Stimulated activated CD8-positive, alpha-beta memory T cell treated with anti-CD3 and anti-CD28 coated beads, Interleukin-4, amount 100 ng/mL, for 24 hours (primary cell): ENCODE data around the gene GAL3ST2.
"Not testable (repeated sequence)": the region's sequence is repeated elsewhere in the genome, so short reads cannot be mapped to it uniquely, and the experiment has no call there.

Experiments
- DNase-seq: peaks from one replicate; pipeline ENCODE4 v3.0.0-alpha.2; 2020; ENCODE audit warnings: low read depth

Gene GAL3ST2

GRCh38 chr2:241820625-241821384 lies 44.2 kb downstream of the GAL3ST2 start:
- no peak for DNase-seq

DNA sequence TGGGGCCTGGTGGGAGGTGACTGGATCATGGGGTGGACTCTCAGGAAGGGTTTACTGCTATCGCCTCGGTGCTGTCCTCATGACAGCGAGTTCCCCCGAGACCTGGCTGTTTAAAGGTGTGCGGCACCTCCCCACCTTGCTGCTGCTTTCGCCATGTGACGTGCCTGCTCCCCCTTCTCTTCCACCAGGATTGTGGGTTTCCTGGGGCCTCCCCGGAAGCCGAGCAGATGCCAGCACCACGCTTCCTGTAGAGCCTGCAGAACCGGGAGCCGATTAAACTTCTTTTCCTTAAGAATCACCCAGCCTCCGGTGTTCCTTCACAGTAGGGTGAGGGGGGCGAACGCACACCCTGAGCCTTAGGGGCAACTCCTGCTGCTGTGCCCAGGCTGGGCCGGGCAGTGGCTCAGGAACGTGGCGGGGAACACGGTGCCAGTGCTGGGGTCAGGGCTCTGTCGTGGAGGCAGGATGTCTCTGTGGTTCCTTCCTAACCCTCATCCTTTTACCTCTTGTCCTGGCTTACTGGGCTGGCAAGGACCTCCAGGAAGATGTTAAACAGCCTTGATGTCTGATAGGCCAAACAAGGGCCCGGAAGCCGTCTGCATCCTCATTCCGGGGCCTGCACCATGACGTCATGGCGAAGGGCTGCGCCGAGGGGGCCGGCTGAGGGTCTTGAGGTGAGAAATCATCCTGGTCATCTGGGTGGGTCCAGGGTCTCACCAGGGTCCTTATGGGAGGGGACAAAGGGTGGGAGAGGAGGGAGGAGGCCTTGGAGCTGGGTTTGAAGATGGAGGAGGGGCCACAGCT lies 45.0 kb downstream of the GAL3ST2 start:
- no peak for DNase-seq

DNA sequence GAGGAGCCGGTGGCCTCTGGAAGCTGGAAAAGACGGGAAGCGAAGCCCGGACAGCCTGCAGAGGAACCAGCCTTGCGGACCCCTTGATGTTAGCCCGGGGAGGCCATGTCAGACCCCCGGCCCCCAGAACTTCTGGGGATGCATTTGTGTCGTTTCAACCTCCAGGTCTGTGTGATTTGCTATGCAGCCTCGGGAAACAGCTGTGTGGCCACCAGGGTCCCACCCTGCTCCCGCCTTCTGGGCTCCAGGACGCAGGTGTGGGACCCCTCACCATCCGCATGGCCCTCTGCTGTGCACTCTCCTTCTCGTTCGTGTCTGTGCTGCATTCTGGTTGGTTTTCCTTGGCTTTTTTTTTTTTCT lies 45.6 kb downstream of the GAL3ST2 start:
- no peak for DNase-seq

DNA sequence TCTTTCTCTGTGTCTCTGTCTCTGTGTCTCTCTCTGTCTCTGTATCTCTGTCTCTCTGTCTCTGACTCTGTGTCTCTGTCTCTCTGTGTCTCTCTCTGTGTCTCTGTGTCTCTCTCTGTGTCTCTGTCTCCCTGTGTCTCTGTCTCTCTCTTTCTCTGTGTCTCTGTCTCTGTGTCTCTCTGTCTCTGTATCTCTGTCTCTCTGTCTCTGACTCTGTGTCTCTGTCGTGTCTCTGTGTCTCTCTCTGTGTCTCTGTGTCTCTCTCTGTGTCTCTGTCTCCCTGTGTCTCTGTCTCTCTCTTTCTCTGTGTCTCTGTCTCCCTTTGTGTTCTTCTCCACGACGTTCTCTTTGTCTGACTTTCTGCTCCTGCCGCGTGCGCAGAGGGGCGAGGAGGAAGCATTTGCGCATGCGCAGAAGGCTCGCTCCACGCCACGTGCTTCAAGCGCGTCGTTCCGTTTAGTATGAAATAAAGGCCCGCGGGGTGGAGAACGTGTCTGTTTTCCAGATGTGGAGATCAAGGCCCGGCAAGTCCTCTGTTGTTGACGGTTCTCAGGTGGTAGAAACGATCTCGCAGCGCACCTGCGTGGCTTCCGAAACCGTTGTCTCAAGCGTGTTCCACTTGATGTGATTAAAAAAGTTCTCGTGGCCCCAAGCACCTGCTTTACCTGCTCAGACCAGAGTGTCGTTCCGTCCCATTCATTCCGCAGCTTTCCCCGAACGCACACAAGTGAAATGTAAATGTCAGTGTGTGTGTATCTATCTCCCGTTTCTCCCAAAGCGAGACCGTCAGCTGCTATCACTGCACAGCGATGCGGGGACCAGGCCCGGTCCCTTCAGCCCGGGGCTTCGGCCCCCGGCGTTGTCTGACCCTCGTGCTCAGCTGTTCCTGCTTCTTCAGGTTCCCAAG lies 47.2 kb downstream of the GAL3ST2 start:
- not testable (repeated sequence) for DNase-seq

GRCh38 chr2:241827394-241827793 lies 50.8 kb downstream of the GAL3ST2 start:
- no peak for DNase-seq

GRCh38 chr2:241833101-241833663 lies 56.6 kb downstream of the GAL3ST2 start:
- no peak for DNase-seq

DNA sequence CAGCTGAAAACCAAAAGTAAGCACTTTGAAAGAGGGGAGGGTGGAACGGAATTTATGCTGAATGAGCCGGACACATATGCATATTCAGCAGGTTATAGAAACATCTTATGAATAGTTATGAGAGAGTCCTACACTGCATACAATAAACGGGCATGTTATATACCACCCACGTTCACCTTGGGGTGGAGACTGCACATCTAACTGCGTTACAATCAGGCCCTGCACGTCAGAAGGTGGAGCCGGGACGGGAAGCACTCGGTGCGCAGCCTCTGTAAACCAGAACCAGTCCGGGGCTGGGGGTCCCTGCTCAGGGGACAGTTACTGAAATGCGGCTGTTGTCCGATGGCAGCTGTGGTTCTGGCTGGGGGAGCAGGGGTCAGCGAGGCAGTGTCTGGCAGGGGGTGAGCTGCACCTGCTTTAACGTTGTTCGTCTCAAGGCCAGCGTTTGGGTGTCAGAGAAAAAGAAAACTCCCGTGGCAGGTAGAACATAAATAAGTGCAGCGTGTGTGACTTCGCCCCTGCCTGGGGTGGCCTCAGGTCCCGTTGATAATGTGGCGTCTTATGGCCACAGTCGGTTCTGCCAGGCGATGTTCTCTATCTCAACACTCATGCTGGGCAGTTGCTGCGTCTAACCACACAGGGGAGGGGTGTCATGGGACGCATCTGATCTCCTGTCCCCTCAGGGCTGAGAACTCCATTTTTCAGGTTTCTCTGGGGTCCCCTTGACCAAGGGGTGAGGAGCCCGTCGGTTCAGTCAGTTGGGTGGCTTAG lies 57.3 kb downstream of the GAL3ST2 start:
- DNase-seq = not testable (repeated sequence)

- no peak for DNase-seq
Measured at GRCh38 chr2:241834527-241835210, 58.0 kb downstream of the GAL3ST2 start.

GRCh38 chr2:241835611-241836010 lies 59.0 kb downstream of the GAL3ST2 start:
- no peak for DNase-seq

GRCh38 chr2:241836292-241836691 lies 59.7 kb downstream of the GAL3ST2 start:
- no peak for DNase-seq

DNA sequence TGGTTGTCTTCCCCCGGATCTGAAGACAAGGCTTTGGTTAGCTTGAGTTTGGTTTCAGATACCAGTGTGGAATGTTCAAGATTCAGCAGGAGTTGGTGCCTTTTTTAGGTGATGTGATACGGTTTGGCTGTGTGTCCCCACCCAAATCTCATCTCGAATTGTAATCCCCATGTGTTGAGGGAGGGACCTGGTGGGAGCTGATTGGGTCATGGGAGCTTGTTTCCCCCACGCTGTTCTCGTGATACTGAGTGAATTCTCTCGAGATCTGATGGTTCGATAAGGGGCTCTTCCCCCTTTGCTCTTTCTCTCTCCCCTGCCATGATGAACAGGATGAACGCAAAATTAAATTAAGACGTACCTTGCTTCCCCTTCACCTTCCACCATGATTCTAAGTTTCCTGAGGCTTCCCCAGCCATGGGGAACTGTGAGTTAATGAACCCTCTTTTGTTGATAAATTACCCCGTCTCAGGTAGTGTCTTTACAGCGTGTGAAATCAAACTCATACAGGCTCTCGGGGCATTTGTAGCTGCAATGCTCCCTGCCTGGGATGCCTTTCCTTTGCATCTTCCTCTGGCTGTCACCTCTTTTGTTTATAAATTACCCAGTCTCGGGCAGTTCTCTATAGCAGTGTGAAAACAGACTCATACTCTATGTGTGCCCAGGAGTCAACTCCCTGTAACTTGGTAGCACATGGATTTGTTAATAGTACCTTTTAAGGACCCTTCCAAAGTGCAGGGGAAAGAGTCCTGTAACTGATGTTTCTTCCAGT lies 60.8 kb downstream of the GAL3ST2 start:
- DNase-seq = no peak

DNA sequence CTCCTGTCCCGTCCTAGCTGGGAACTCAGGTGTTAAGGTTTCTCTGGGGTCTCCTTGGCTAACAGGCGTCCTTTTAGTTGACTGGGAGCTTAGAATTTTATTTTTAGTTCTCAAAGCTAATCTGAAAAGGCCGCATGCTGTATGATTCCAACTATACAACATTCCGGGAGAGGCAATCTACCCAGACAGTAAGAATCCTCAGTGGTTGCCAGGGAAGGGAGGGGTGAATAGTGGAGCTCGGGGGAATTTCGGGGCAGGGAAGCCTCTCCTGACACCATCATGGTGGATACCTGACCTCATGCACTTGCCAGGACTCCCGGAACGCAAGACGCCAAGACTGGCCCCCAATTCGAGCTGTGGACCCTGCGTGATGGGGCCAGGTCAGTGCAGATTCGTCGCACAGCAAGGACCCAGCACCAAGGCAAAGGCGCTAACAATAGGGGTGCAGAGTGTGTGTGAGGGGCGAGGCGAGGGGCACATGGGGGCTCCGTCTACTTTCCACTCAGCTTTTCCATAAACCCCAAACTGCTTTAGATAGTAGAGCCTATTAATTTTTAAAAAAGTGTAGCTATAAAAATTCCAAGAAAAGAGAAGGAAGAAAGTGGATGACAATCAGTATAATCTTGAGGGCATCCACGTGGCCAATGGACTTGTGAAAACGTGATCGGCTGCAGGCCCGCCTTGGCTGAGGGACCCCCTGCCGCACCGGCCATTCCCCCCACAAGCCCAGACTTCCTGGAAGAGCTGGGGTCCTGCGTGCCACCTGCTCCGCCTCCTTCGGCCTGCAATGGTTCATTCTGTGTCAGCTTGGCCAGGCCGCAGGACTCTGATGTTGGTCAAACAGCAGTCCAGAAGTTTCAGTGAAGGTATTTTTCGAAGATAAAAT lies 64.8 kb downstream of the GAL3ST2 start:
- no peak for DNase-seq

DNA sequence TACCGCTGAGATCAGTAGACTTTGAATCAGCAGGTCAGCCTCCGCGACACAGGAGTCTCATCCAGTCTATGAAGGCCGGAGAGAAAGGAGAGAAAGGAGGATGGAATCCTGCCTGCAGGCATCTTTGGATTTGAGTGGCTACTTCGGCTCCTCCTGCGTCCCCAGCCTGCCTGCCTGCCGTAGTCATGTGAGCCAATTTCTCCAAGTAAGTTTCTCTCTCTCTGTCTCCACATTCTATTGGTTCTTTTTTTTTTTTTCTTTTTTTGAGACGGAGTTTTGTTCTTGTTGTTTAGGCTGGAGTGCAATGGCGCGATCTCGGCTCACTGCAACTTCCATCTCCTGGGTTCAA lies 65.4 kb downstream of the GAL3ST2 start:
- DNase-seq = no peak

- DNase-seq = peak; percentile 46
Measured at GRCh38 chr2:241842620-241843211, 66.1 kb downstream of the GAL3ST2 start.

GRCh38 chr2:241843321-241844065 lies 66.9 kb downstream of the GAL3ST2 start:
- DNase-seq = no peak

- peak; percentile 86 for DNase-seq
Measured at GRCh38 chr2:241844066-241844728, 67.6 kb downstream of the GAL3ST2 start.
